Measurements from ENCODE around the gene RASSF8.

The RASSF8 gene

DNA sequence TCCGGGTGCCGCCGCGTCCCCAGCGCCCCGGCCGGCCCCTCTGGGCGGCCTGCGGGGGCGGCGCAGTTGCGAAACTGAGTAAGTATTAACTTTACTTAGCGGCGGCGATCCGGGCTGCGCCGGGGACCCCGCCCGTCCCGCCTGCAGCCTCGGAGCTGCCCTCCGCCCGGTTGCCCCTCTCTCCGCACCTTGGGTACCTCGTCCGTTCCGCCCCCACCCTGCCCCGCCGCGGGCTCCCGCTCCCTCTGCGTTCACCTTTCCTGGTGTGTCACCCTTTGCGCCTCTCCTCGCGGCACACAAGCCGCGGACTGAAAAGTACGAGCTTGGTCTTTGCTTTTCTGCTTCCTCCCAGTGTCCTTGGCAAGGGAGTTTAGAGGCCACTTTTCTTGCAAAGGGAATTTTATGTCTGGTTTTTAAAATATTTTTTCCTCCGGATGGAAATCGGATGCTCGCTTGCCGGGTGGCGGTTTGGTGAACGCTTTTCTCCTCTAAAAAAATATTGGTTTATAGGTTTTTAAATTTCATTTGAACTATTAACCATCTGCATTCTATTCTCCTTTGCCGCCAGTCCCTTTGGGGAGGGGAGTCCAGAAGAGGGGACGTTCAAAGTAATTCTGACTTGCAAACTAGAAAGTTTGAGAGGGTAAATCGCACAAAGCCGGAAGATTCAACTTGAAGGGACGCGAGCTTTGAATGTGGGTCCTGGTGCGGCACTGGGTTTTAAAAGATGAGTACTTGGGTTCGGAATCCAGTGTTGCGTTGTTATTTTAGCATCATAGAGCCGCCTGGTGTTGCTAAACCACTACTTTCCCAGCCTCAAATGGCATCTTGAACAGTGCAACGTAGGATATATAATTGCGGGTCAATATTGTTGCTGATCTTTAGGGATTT, 834 bp downstream of the RASSF8 start:
- peaks cover 14% of the 10 kb centered on the region for H3F3A ChIP-seq (ENCODE audit: insufficient read depth, low read length)
- no peaks in the 10 kb centered on the region for H3K27me3 ChIP-seq (replicated peaks; ENCODE audit: insufficient read depth, low read length)
- H4K20me1 ChIP-seq (ENCODE audit: insufficient read depth, low read length), result no peaks in the 10 kb centered on the region
- no peak for TF ChIP-seq EZH2 (optimal IDR thresholded peaks at IDR 0.05; ENCODE audit: low read depth, low read length)
- TF ChIP-seq, protein P1, sequence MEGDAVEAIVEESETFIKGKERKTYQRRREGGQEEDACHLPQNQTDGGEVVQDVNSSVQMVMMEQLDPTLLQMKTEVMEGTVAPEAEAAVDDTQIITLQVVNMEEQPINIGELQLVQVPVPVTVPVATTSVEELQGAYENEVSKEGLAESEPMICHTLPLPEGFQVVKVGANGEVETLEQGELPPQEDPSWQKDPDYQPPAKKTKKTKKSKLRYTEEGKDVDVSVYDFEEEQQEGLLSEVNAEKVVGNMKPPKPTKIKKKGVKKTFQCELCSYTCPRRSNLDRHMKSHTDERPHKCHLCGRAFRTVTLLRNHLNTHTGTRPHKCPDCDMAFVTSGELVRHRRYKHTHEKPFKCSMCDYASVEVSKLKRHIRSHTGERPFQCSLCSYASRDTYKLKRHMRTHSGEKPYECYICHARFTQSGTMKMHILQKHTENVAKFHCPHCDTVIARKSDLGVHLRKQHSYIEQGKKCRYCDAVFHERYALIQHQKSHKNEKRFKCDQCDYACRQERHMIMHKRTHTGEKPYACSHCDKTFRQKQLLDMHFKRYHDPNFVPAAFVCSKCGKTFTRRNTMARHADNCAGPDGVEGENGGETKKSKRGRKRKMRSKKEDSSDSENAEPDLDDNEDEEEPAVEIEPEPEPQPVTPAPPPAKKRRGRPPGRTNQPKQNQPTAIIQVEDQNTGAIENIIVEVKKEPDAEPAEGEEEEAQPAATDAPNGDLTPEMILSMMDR (IDR thresholded peaks at IDR 0.05; ENCODE audit: low read length), result no peak
- H3K9ac ChIP-seq (ENCODE audit: low read length), result peak overlapping the region; percentile 56; the same call in 1 of the 2 replicates
- H2AFZ ChIP-seq (ENCODE audit: low read length), result peak overlapping the region; percentile 92
- DNase-seq, result peak; percentile 57
- peaks cover 12% of the 10 kb centered on the region; the same call in 1 of the 2 replicates for H3K4me1 ChIP-seq (ENCODE audit: low read length)
- H3K79me2 ChIP-seq (ENCODE audit: low read length), result 0 out of 2 replicates have a peak, but pooled peaks cover 3% of the 10 kb centered on the region
- H3K4me3 ChIP-seq (ENCODE audit: low read length), result peak overlapping the region; percentile 91
- no peaks in the 10 kb centered on the region for H3K9me2 ChIP-seq (replicated peaks; ENCODE audit: insufficient read depth, low read length)
- H3K36me3 ChIP-seq (replicated peaks; ENCODE audit: insufficient read depth, low read length), result no peaks in the 10 kb centered on the region
- H3K9me3 ChIP-seq (replicated peaks; ENCODE audit: insufficient read depth, low read length), result no peaks in the 10 kb centered on the region
- no peak overlapping the region; the same call in 1 of the 2 replicates for H3K27ac ChIP-seq (ENCODE audit: low read length)
- H3K4me2 ChIP-seq (ENCODE audit: low read depth, low read length), result peak overlapping the region; percentile 78

DNA sequence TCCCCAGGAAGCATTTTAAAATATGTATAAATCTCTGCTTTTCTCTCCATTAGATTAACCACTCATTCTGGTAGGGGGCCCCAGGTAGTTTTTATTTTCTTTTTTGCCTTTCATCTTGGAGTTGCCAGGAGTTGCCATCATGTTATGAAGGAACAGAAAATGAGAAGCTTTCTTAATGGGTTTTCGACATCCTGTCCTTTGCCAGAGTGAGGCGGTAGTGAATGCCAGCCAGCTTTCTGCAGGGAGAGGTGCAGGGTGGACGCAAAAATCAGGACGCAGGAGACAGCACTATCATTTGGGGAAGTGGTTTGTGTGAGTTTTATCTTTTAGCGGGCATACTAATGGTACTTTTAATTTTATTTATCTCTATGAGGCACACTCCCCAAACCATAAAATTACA, 1.7 kb downstream of the RASSF8 start:
- peaks cover 14% of the 10 kb centered on the region for H3F3A ChIP-seq (ENCODE audit: insufficient read depth, low read length)
- H3K27ac ChIP-seq (ENCODE audit: low read length), result no peak overlapping the region
- peak overlapping the region; percentile 91 for H3K4me3 ChIP-seq (ENCODE audit: low read length)
- H3K9me3 ChIP-seq (replicated peaks; ENCODE audit: insufficient read depth, low read length), result no peaks in the 10 kb centered on the region
- no peaks in the 10 kb centered on the region for H3K27me3 ChIP-seq (replicated peaks; ENCODE audit: insufficient read depth, low read length)
- peak; percentile 12 for DNase-seq
- no peaks in the 10 kb centered on the region for H4K20me1 ChIP-seq (ENCODE audit: insufficient read depth, low read length)
- TF ChIP-seq, protein P1 (IDR thresholded peaks at IDR 0.05; ENCODE audit: low read length), result peak; percentile 35
- no peak for TF ChIP-seq EZH2 (optimal IDR thresholded peaks at IDR 0.05; ENCODE audit: low read depth, low read length)
- H2AFZ ChIP-seq (ENCODE audit: low read length), result peak overlapping the region; percentile 92
- H3K4me1 ChIP-seq (ENCODE audit: low read length), result peaks cover 12% of the 10 kb centered on the region; the same call in 1 of the 2 replicates
- peak overlapping the region; percentile 78 for H3K4me2 ChIP-seq (ENCODE audit: low read depth, low read length)
- H3K9ac ChIP-seq (ENCODE audit: low read length), result peak overlapping the region; percentile 56; the same call in 1 of the 2 replicates
- H3K36me3 ChIP-seq (replicated peaks; ENCODE audit: insufficient read depth, low read length), result no peaks in the 10 kb centered on the region
- H3K9me2 ChIP-seq (replicated peaks; ENCODE audit: insufficient read depth, low read length), result no peaks in the 10 kb centered on the region
- 0 out of 2 replicates have a peak, but pooled peaks cover 3% of the 10 kb centered on the region for H3K79me2 ChIP-seq (ENCODE audit: low read length)

DNA sequence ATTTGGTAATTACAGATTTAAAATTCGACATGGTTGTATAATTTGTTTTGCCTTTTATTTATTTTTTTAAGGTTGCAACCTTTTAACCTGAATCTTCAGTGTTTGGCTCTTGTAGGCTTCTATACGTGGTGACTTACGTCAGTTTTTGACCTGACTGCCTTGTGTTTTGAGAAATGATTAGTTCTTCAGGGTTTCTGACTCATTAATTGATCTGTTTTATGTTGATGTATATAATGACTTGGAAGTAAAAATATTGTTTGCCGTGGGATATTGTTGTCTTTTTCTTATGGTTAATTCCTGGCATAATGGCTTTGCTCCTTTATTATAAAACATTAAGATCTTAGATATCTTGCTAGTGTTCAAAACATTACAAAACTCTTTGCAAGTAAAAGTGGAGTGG, 2.5 kb downstream of the RASSF8 start:
- 0 out of 2 replicates have a peak, but pooled peaks cover 3% of the 10 kb centered on the region for H3K79me2 ChIP-seq (ENCODE audit: low read length)
- H3K36me3 ChIP-seq (replicated peaks; ENCODE audit: insufficient read depth, low read length), result no peaks in the 10 kb centered on the region
- H3K9me2 ChIP-seq (replicated peaks; ENCODE audit: insufficient read depth, low read length), result no peaks in the 10 kb centered on the region
- H3K9me3 ChIP-seq (replicated peaks; ENCODE audit: insufficient read depth, low read length), result no peaks in the 10 kb centered on the region
- no peak overlapping the region for H3K4me3 ChIP-seq (ENCODE audit: low read length)
- peaks cover 12% of the 10 kb centered on the region; the same call in 1 of the 2 replicates for H3K4me1 ChIP-seq (ENCODE audit: low read length)
- H3F3A ChIP-seq (ENCODE audit: insufficient read depth, low read length), result peaks cover 14% of the 10 kb centered on the region
- TF ChIP-seq, protein P1 (IDR thresholded peaks at IDR 0.05; ENCODE audit: low read length), result no peak
- no peak for TF ChIP-seq EZH2 (optimal IDR thresholded peaks at IDR 0.05; ENCODE audit: low read depth, low read length)
- TF ChIP-seq EZH2phosphoT487 (IDR thresholded peaks at IDR 0.05; ENCODE audit: low read length), result no peak
- no peak overlapping the region for H2AFZ ChIP-seq (ENCODE audit: low read length)
- H3K4me2 ChIP-seq (ENCODE audit: low read depth, low read length), result no peak overlapping the region
- DNase-seq, result no peak
- no peaks in the 10 kb centered on the region for H3K27me3 ChIP-seq (replicated peaks; ENCODE audit: insufficient read depth, low read length)
- no peaks in the 10 kb centered on the region for H4K20me1 ChIP-seq (ENCODE audit: insufficient read depth, low read length)
- H3K9ac ChIP-seq (ENCODE audit: low read length), result no peak overlapping the region
- no peak overlapping the region for H3K27ac ChIP-seq (ENCODE audit: low read length)

Measured in MM.1S (cell line).